OCI-LY7 (cell line): Measurements from ENCODE around the gene STX16. TPM values are rescaled to one million over a fixed set of nuclear protein-coding genes. Genes with fewer than 3 reads are reported as not detected.
A peak's percentile ranks its signal among the peaks of the same experiment; 100 is the strongest.

Experiments
- BruUV-seq: library from RNA; stranded (reverse); fragments of 400-500 nt; replicated peaks from 2 replicates; lab custom pipeline; 2021; lab: Mats Ljungman, UMichigan
- CTCF ChIA-PET: fragments of 300-600 bp; sonication (Branson Sonifier 250); formaldehyde crosslinking; loops from one replicate; lab custom pipeline; 2022; ENCODE audit warnings: antibody characterized with exemption; ENCODE audit not compliant: unreplicated experiment; lab: Charles Lee
- POLR2A ChIA-PET: fragments of 300-600 bp; sonication (Branson Sonifier 250); formaldehyde crosslinking; loops from one replicate; lab custom pipeline; 2022; ENCODE audit warnings: antibody characterized with exemption; lab: Charles Lee
- DNase-seq: peaks from one replicate; pipeline ENCODE4 v3.0.0-alpha.2; 2015; ENCODE audit warnings: low spot score
- H2AFZ ChIP-seq: fragments of 200-600 bp; sonication (generic), shearing (Covaris generic); 2 replicates; pipeline ENCODE4 v1.6.1; 2014; ENCODE audit warnings: mild to moderate bottlenecking, antibody characterized with exemption, low read length, moderate library complexity
- H3K27ac ChIP-seq: fragments of 200-600 bp; sonication (generic); 2 replicates; pipeline ENCODE4 v1.5.1; 2014; ENCODE audit warnings: mixed run types, low read depth, mild to moderate bottlenecking, moderate library complexity, low read length, inconsistent platforms; ENCODE audit not compliant: poor library complexity, severe bottlenecking
- H3K36me3 ChIP-seq: fragments of 200-600 bp; sonication (generic); 2 replicates; pipeline ENCODE4 v1.6.1; 2014; ENCODE audit warnings: mild to moderate bottlenecking, antibody characterized with exemption, low read length, moderate library complexity, mixed read lengths; ENCODE audit not compliant: insufficient read depth
- H3K4me1 ChIP-seq: fragments of 200-600 bp; sonication (generic); 2 replicates; pipeline ENCODE4 v1.5.1; 2014; ENCODE audit warnings: mild to moderate bottlenecking, low read length; ENCODE audit not compliant: insufficient read depth, poor library complexity, severe bottlenecking
- H3K4me2 ChIP-seq: fragments of 200-600 bp; sonication (generic); 2 replicates; pipeline ENCODE4 v1.6.1; 2014; ENCODE audit warnings: mild to moderate bottlenecking, low read length
- H3K4me3 ChIP-seq: fragments of 200-600 bp; sonication (generic); 2 replicates; pipeline ENCODE4 v1.5.1; 2014; ENCODE audit warnings: mild to moderate bottlenecking, low read depth, low read length; ENCODE audit not compliant: poor library complexity, severe bottlenecking
- H3K79me2 ChIP-seq: fragments of 200-600 bp; sonication (generic); 2 replicates; pipeline ENCODE4 v1.6.1; 2016; ENCODE audit warnings: low read depth, mild to moderate bottlenecking, low read length, moderate library complexity, mixed read lengths; ENCODE audit not compliant: insufficient read depth
- H3K9me2 ChIP-seq: fragments of 200-600 bp; sonication (generic); 2 replicates; pipeline ENCODE4 v1.6.1; 2016; ENCODE audit warnings: mild to moderate bottlenecking, low read length, mixed read lengths; ENCODE audit not compliant: insufficient read depth
- H3K9me3 ChIP-seq: fragments of 200-600 bp; sonication (generic); 2 replicates; pipeline ENCODE4 v1.6.1; 2014; ENCODE audit warnings: mild to moderate bottlenecking, mixed run types, low read length, mixed read lengths
- H4K20me1 ChIP-seq: fragments of 200-600 bp; sonication (generic); 2 replicates; pipeline ENCODE4 v1.6.1; 2014; ENCODE audit warnings: mild to moderate bottlenecking, antibody characterized with exemption, low read length, moderate library complexity, mixed read lengths; ENCODE audit not compliant: insufficient read depth
- CTCF ChIP-seq: fragments of 200-600 bp; sonication (generic); conservative IDR thresholded peaks from 2 replicates; pipeline ENCODE4 v1.5.1; 2014; ENCODE audit warnings: mild to moderate bottlenecking, antibody characterized with exemption, low read length, moderate library complexity, mixed read lengths
- EZH2phosphoT487 ChIP-seq: fragments of 200-600 bp; sonication (generic); IDR thresholded peaks from 2 replicates; pipeline ENCODE4 v1.6.1; 2018; ENCODE audit warnings: low read depth, borderline replicate concordance, mild to moderate bottlenecking, mixed run types, antibody characterized with exemption, low read length, moderate library complexity, mixed read lengths
- intact Hi-C: fragments of 100-400 bp; cut with micrococcal nuclease; formaldehyde crosslinking; loops from one replicate; pipeline ENCODE4 v1.10.0; 2022; ENCODE audit not compliant: unreplicated experiment
- total RNA-seq, 2 experiments: library from RNA; depleted of rRNA in 1 of 2; stranded (reverse); fragments of >200 nt in 1 of 2; shearing (Covaris generic) in 1 of 2; gene quantifications; 2 replicates each; pipeline ENCODE4 v1.2.3, GENCODE V29; 2014 to 2022

STX16 gene
- total RNA-seq, 2 experiments from 2014 or later: 48.2 to 89.5 TPM

- H3K4me3 ChIP-seq: peak overlapping the region; percentile 9
- no peak for DNase-seq
- no peaks in the 10 kb centered on the region for H3K9me2 ChIP-seq
- H2AFZ ChIP-seq: no peak overlapping the region
- H4K20me1 ChIP-seq: peaks cover 71% of the 10 kb centered on the region
- intact Hi-C loops: loop anchor here (10.0 kb wide), 1 partner anchor 389 kb away; the partner anchor contains the start of gene PRELID3B
- H3K79me2 ChIP-seq: peaks cover 95% of the 10 kb centered on the region
- H3K9me3 ChIP-seq: no peaks in the 10 kb centered on the region
- ChIA-PET CTCF (no interaction called here), POLR2A (interaction anchor here (0.6 to 1.2 kb wide), 4 partner anchors 9 to 47 kb away, joined by 3 to 4 read pairs (median 3); no protein-coding TSS in a partner anchor)
- TF ChIP-seq EZH2phosphoT487: no peak
- peaks cover 59% of the 10 kb centered on the region for H3K4me1 ChIP-seq
- BruUV-seq: no TSS peak
- H3K27ac ChIP-seq: no peak overlapping the region
- H3K4me2 ChIP-seq: peak overlapping the region; percentile 97
- H3K36me3 ChIP-seq: peaks cover 23% of the 10 kb centered on the region
These were observed 4.4 kb downstream of the STX16 start for GRCh38 chr20:58655328-58656107.

GRCh38 chr20:58656831-58657230 lies 5.7 kb downstream of the STX16 start:
- no TSS peak for BruUV-seq
- no peak overlapping the region for H3K4me3 ChIP-seq
- H4K20me1 ChIP-seq: peaks cover 79% of the 10 kb centered on the region
- H3K9me2 ChIP-seq: no peaks in the 10 kb centered on the region
- H3K4me1 ChIP-seq: peaks cover 72% of the 10 kb centered on the region
- no peak for DNase-seq
- CTCF ChIA-PET: no interaction called here
- H3K27ac ChIP-seq: no peak overlapping the region
- H2AFZ ChIP-seq: no peak overlapping the region
- peaks cover 29% of the 10 kb centered on the region for H3K36me3 ChIP-seq
- no peaks in the 10 kb centered on the region for H3K9me3 ChIP-seq
- intact Hi-C loops: loop anchor here (10.0 kb wide), 1 partner anchor 388 kb away; the partner anchor contains the start of gene PRELID3B
- POLR2A ChIA-PET: interaction anchor here (0.7 to 1.2 kb wide), 4 partner anchors 8 to 273 kb away, joined by 3 to 4 read pairs (median 3); no protein-coding TSS in a partner anchor
- H3K79me2 ChIP-seq: peaks cover 98% of the 10 kb centered on the region
- TF ChIP-seq CTCF (no peak), EZH2phosphoT487 (no peak)
- peak overlapping the region; percentile 97; the same call in 1 of the 2 replicates for H3K4me2 ChIP-seq

GRCh38 chr20:58657262-58657661 lies 6.2 kb downstream of the STX16 start:
- BruUV-seq: no TSS peak
- Histone ChIP-seq H3K4me2 (peak overlapping the region; percentile 97), H3K36me3 (peaks cover 34% of the 10 kb centered on the region), H3K79me2 (peaks cover 94% of the 10 kb centered on the region), H3K9me2 (no peaks in the 10 kb centered on the region), H2AFZ (no peak overlapping the region), H3K4me1 (peaks cover 72% of the 10 kb centered on the region), H4K20me1 (peaks cover 81% of the 10 kb centered on the region), H3K4me3 (no peak overlapping the region), H3K9me3 (no peaks in the 10 kb centered on the region), H3K27ac (no peak overlapping the region)
- ChIA-PET POLR2A (interaction anchor here (0.7 to 2.6 kb wide), 2 partner anchors 15 to 274 kb away, joined by 3 to 8 read pairs; no protein-coding TSS in a partner anchor), CTCF (no interaction called here)
- DNase-seq: no peak
- intact Hi-C loops: loop anchor here (10.0 kb wide), 1 partner anchor 388 kb away; the partner anchor contains the start of gene PRELID3B
- TF ChIP-seq EZH2phosphoT487 (no peak), CTCF (no peak)
